Adipocyte (in vitro differentiated cells): ENCODE results near the gene BLOC1S1.

ENCODE experiments used
- DNase-seq: peaks from one replicate; pipeline ENCODE4 v3.0.0-alpha.2; 2015; ENCODE audit warnings: low read depth
- H3K27me3 ChIP-seq: replicated peaks from 2 replicates; pipeline ENCODE4 v1.7.0; 2013; ENCODE audit warnings: mild to moderate bottlenecking, low read length, moderate library complexity; ENCODE audit not compliant: control insufficient read depth, insufficient read depth
- H3K36me3 ChIP-seq: 2 replicates; pipeline ENCODE4 v1.7.0; 2013; ENCODE audit warnings: low read length, mild to moderate bottlenecking, moderate library complexity; ENCODE audit not compliant: control insufficient read depth, insufficient read depth, severe bottlenecking
- H3K4me1 ChIP-seq: 2 replicates; pipeline ENCODE4 v1.7.0; 2013; ENCODE audit warnings: mild to moderate bottlenecking, low read length, moderate library complexity; ENCODE audit not compliant: control insufficient read depth, insufficient read depth
- H3K4me3 ChIP-seq: 2 replicates; pipeline ENCODE4 v1.7.0; 2013; ENCODE audit warnings: mild to moderate bottlenecking, low read length, moderate library complexity
- H3K9ac ChIP-seq: 2 replicates; pipeline ENCODE4 v1.7.0; 2013; ENCODE audit warnings: mild to moderate bottlenecking, low read length, moderate library complexity
- H3K9me3 ChIP-seq: 2 replicates; pipeline ENCODE4 v1.7.0; 2013; ENCODE audit warnings: mild to moderate bottlenecking, low read length, moderate library complexity; ENCODE audit not compliant: control insufficient read depth

Gene BLOC1S1

DNA sequence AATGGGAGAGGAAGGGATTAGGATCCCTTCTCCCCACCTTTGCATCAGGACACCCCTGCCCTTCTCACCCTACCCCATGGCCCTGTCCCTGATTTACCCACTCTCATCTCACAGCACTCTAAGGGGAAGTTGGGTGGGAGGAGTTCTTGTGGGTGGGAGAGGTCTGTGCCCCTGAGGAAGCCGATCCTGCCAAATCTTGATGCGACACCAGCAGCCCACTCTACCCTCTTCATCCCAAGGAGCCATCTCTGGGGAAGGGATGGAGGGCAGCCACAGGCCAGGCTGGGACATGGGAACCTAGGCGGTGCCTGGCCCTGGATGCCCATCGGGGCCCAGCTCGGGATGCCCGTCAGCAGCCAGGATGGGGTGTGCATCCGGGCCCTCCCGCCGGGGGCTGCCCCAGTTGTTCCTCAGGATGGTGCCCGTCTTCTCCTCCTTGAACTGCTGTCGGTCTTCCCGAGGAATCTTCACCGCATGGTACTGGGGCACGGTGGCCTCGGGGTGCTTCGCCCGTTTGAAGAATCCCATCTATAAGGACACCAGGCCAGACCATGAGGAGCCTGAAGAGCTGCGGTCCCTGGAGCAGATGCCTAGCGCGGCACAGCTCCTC is 31.0 kb upstream of the BLOC1S1 start:
- no peak for DNase-seq
- no peak overlapping the region for H3K4me3 ChIP-seq
- no peaks in the 10 kb centered on the region for H3K27me3 ChIP-seq
- H3K9ac ChIP-seq: no peak overlapping the region
- H3K36me3 ChIP-seq: peaks cover 51% of the 10 kb centered on the region
- no peaks in the 10 kb centered on the region for H3K9me3 ChIP-seq
- peaks cover 14% of the 10 kb centered on the region for H3K4me1 ChIP-seq

DNA sequence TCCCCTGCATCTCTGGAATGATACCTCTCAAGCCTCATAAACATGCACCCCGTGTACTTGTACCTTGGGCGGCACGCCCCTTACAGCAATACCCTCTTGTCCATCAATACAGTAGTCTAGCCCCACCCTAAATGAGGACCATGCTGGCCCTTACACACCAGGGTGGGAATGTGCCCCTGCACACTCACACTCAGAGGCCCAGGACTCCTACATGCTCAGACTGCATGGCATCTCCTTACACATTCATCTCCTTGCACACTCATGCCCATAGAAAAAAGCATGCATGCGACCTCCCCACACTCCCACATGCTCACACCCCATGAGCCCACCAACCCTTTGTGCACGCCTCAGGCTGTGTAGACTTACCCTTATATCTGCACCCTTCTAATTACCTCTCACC is 30.2 kb upstream of the BLOC1S1 start:
- DNase-seq: no peak
- Histone ChIP-seq H3K36me3 (peaks cover 51% of the 10 kb centered on the region), H3K9ac (no peak overlapping the region), H3K27me3 (no peaks in the 10 kb centered on the region), H3K4me3 (no peak overlapping the region), H3K4me1 (peaks cover 14% of the 10 kb centered on the region), H3K9me3 (no peaks in the 10 kb centered on the region)

DNA sequence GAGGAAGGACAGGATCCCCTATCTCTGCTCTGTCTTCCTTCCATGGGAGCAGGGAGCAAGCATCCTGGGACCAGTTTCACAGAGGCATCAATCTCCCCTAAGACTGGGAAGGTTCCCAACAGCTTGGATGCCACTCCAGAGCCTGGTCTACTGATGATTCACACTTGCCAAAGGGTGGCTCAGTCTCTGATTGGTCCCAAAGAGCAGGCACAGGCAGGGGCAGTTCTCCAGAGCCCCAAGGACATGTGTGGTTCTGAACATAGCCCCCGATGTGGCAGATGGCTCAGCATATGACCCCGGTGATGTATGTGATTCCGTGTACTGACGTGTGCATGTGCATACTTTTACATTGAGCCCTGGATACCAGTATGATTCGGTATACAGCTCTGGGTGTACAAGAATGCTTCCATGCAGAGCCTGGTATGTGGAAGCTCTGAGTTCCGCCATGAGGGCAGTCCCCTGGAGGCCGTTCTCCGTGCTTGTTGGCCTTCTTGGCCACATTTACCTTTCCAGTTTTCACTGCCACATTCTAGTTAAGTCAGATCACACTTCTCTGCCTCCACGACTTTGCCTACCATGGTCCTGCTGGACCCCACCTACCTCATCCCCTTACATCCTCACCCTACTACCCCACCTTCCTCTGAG is 29.4 kb upstream of the BLOC1S1 start:
- DNase-seq: no peak
- Histone ChIP-seq H3K4me3 (no peak overlapping the region), H3K9ac (no peak overlapping the region), H3K36me3 (peaks cover 56% of the 10 kb centered on the region), H3K4me1 (peaks cover 10% of the 10 kb centered on the region), H3K27me3 (no peaks in the 10 kb centered on the region), H3K9me3 (no peaks in the 10 kb centered on the region)

DNA sequence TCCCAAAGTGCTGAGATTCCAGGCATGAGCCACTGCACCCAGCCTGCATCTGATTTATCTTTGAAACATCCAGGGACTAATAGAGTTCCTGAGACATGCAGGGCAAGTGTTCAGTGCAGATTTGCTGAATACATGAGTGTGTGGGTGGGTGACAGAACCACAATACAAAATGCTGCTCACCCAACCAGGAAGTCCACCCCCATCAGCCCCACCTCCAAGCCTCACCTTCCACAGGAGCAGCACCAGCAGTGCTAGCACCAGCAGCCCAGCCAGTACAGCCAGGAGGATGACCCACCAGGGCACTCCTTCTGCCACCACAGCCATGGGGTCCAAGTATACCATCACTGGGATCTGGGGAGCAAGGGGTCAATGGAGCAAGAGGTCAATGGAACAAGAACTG is 28.1 kb upstream of the BLOC1S1 start:
- Histone ChIP-seq H3K9me3 (no peaks in the 10 kb centered on the region), H3K36me3 (peaks cover 68% of the 10 kb centered on the region), H3K4me1 (no peaks in the 10 kb centered on the region), H3K27me3 (no peaks in the 10 kb centered on the region), H3K4me3 (no peak overlapping the region), H3K9ac (no peak overlapping the region)
- DNase-seq: no peak

DNA sequence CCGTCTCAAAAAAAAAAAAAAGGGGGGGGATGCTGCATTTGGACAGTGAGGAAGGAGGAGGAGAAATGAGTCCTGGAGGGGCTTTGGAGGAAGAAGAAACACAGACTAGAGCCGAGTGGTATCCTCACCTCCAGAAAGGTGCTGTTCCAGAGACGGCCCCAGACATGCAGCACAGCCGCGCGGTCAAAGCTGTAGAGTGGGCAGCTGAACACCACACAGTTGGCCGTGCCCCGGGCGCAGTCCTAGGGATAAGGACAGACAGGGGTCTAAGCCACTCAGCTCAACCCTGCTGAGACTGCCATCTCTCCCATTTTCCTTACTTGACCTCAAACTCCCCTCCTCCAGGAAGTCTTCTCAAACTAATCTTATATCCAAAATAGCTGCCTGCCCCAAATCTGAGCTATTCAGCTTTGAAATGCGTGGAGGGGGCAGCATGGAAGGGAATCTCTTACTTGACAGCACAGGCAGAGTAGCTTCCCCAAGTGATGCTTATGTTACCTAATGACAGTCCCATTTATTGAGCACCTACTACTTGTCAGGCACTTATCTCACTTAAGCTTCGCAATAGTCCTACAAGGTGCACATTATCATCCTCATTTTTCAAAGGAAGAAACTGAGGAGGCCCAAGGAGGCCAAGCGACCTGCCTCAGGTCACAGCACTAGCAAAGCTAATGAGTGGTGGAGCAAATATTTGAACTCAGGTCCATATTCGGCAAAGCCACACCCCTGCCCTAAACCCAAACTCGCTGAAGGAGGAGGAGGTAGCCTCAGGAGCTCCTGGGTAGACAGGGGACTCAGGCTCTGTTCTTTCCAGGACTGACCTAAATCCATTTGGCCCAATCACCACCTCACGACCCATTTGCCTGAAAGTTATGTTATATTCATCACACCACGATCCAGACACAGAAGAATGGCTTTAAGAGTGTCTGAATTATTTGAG is 26.9 kb upstream of the BLOC1S1 start:
- DNase-seq: no peak
- H3K4me3 ChIP-seq: no peak overlapping the region
- no peaks in the 10 kb centered on the region for H3K4me1 ChIP-seq
- no peak overlapping the region for H3K9ac ChIP-seq
- H3K27me3 ChIP-seq: no peaks in the 10 kb centered on the region
- no peaks in the 10 kb centered on the region for H3K9me3 ChIP-seq
- H3K36me3 ChIP-seq: peaks cover 80% of the 10 kb centered on the region

DNA sequence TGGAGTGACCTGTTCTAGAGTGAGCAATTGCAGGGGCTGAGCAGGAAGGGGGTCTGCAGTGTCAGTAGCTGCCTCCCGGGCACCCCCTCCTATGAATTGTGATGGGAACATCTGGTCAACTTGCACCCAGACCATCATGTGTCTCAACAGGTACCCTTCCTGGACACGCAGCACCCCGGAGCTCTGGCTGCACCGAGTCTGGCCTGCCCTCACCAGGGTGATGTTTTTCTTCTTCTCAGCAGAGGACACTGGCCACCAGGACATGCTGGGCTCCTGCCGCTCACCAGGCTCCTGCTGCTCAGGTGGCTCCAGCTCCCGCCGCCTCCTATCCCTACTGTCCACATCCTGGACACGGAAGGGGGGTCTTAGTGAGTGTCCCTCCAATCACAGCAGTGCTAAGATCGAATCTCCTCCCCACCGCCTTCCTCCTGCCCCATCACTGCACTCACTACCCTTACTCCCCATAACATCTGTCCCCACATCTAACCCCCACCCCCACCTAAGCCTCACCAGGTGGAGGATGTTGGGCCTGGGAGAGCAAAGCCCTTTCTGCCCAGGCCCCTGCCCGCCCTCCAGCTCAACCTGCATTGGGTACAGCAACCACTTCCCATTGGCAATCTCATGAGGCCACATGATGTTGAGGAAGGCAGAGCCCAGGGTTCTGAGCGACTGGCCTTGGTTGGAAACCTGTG is 23.1 kb upstream of the BLOC1S1 start:
- H3K9ac ChIP-seq: no peak overlapping the region
- no peak overlapping the region for H3K4me3 ChIP-seq
- H3K36me3 ChIP-seq: peaks cover 86% of the 10 kb centered on the region
- DNase-seq: no peak
- H3K9me3 ChIP-seq: no peaks in the 10 kb centered on the region
- no peaks in the 10 kb centered on the region for H3K4me1 ChIP-seq
- H3K27me3 ChIP-seq: no peaks in the 10 kb centered on the region

DNA sequence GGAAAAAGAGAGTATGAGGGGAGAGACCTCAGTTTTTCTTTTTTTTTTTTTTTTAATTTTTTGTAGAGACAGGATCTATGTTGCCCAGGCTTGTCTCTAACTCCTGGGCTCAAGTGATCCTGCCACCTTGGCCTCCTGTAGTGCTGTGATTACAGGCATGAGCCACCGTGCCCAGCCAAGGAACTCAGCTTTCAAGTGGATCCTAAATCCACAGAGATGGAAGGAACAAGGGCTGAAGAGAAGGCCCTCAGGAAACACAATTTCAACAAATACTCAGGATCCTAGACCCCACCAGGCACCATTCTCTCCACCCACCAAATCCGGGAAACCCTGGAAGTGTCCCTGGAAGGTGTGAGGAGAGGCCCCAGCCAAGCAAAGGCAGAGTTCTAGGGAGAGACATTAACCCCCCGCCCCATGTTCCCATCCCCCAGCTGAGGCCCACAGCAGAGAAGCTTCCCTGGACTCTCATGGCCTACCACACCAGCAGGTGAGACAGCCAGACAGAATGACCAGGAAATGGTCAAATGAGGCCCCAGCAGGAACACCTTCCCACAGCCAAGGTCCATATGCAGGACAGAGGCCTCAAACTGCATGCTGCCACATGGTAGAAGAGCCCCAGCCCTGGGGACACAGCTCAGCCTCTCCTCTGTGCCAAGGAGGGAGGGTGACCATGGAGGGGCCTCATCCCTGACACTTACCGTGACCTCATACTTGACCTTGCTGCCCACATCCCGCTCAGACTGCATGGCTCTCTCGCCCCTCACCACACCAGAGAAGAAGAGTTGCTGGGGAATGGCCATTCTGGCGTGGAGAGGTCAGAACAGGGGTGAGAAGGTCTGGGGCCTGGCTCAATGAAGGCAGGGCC is 22.3 kb upstream of the BLOC1S1 start:
- H3K27me3 ChIP-seq: no peaks in the 10 kb centered on the region
- no peak overlapping the region for H3K4me3 ChIP-seq
- no peaks in the 10 kb centered on the region for H3K9me3 ChIP-seq
- DNase-seq: no peak
- H3K9ac ChIP-seq: no peak overlapping the region
- H3K4me1 ChIP-seq: no peaks in the 10 kb centered on the region
- peaks cover 85% of the 10 kb centered on the region for H3K36me3 ChIP-seq

- H3K9ac ChIP-seq: no peak overlapping the region
- DNase-seq: no peak
- no peaks in the 10 kb centered on the region for H3K4me1 ChIP-seq
- no peaks in the 10 kb centered on the region for H3K9me3 ChIP-seq
- H3K36me3 ChIP-seq: peaks cover 83% of the 10 kb centered on the region
- no peaks in the 10 kb centered on the region for H3K27me3 ChIP-seq
- H3K4me3 ChIP-seq: no peak overlapping the region
These were observed 21.7 kb upstream of the BLOC1S1 start for GRCh38 chr12:55694188-55694515.

DNA sequence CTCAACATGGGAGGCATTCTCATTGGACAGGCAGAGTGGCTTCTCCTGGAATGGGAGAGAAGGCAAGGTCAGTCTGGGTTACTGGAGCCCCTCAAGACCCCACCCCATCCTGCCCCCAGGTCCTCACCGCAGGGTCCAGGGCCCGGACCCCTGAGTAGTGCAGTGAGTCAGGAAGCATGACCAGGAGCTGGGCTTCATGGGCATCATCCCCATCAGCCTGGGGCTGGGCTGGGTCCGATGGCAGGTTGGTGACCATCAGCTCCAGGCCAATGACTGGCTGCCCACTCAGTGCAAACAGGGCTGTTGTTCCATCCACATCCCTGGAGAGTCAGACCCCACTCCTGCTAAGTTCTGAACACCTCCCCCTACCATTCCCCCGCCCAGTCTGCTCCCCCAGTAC is 21.2 kb upstream of the BLOC1S1 start:
- Histone ChIP-seq H3K36me3 (peaks cover 83% of the 10 kb centered on the region), H3K27me3 (no peaks in the 10 kb centered on the region), H3K9ac (no peak overlapping the region), H3K9me3 (no peaks in the 10 kb centered on the region), H3K4me3 (no peak overlapping the region), H3K4me1 (no peaks in the 10 kb centered on the region)
- no peak for DNase-seq

- Histone ChIP-seq H3K36me3 (peaks cover 89% of the 10 kb centered on the region), H3K4me3 (no peak overlapping the region), H3K9me3 (no peaks in the 10 kb centered on the region), H3K4me1 (no peaks in the 10 kb centered on the region), H3K9ac (no peak overlapping the region), H3K27me3 (no peaks in the 10 kb centered on the region)
- no peak for DNase-seq
These were observed 20.5 kb upstream of the BLOC1S1 start for GRCh38 chr12:55695349-55695748.
